GM23338 (cell line): ENCODE measurements around the gene EHMT2.

ENCODE experiments used
- JUNB ChIP-seq: IDR thresholded peaks from one replicate; pipeline ENCODE4 v1.6.1; 2016; ENCODE audit warnings: antibody characterized with exemption; ENCODE audit not compliant: unreplicated experiment
- TF ChIP-seq, protein P1 (sequence below), 2 experiments: fragments of 200-600 bp in 1 of 2; sonication (generic) in 1 of 2; conservative IDR thresholded peaks; 2 replicates each; pipeline versions ENCODE4 v1.5.1 to v1.6.1; 2016 to 2017; ENCODE audit warnings: antibody characterized with exemption in 2 of 2, low read depth in 2 of 2, mild to moderate bottlenecking in 2 of 2, moderate library complexity in 1 of 2

- TF ChIP-seq, protein P1, sequence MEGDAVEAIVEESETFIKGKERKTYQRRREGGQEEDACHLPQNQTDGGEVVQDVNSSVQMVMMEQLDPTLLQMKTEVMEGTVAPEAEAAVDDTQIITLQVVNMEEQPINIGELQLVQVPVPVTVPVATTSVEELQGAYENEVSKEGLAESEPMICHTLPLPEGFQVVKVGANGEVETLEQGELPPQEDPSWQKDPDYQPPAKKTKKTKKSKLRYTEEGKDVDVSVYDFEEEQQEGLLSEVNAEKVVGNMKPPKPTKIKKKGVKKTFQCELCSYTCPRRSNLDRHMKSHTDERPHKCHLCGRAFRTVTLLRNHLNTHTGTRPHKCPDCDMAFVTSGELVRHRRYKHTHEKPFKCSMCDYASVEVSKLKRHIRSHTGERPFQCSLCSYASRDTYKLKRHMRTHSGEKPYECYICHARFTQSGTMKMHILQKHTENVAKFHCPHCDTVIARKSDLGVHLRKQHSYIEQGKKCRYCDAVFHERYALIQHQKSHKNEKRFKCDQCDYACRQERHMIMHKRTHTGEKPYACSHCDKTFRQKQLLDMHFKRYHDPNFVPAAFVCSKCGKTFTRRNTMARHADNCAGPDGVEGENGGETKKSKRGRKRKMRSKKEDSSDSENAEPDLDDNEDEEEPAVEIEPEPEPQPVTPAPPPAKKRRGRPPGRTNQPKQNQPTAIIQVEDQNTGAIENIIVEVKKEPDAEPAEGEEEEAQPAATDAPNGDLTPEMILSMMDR (conservative IDR thresholded peaks at IDR 0.05; ENCODE audit: low read depth in 2 of 2) = no peak
- no peak for TF ChIP-seq JUNB
Measured at GRCh38 chr6:31930962-31931361, 33.5 kb upstream of the EHMT2 start.
